HG03135 (cell line): ENCODE results near the gene COL18A1.
"Not testable (repeated sequence)": the region's sequence is repeated elsewhere in the genome, so short reads cannot be mapped to it uniquely, and the experiment has no call there.

Experiments used
- ATAC-seq: cut with Tn5 transposase; IDR thresholded peaks from one replicate; pipeline ENCODE4 v1.9.1; 2021; ENCODE audit warnings: mild to moderate bottlenecking, moderate library complexity; ENCODE audit not compliant: unreplicated experiment

COL18A1 gene

GRCh38 chr21:45550522-45551210 lies 145.7 kb downstream of the COL18A1 start:
- no peak for ATAC-seq

GRCh38 chr21:45551316-45551715 lies 146.4 kb downstream of the COL18A1 start:
- no peak for ATAC-seq

DNA sequence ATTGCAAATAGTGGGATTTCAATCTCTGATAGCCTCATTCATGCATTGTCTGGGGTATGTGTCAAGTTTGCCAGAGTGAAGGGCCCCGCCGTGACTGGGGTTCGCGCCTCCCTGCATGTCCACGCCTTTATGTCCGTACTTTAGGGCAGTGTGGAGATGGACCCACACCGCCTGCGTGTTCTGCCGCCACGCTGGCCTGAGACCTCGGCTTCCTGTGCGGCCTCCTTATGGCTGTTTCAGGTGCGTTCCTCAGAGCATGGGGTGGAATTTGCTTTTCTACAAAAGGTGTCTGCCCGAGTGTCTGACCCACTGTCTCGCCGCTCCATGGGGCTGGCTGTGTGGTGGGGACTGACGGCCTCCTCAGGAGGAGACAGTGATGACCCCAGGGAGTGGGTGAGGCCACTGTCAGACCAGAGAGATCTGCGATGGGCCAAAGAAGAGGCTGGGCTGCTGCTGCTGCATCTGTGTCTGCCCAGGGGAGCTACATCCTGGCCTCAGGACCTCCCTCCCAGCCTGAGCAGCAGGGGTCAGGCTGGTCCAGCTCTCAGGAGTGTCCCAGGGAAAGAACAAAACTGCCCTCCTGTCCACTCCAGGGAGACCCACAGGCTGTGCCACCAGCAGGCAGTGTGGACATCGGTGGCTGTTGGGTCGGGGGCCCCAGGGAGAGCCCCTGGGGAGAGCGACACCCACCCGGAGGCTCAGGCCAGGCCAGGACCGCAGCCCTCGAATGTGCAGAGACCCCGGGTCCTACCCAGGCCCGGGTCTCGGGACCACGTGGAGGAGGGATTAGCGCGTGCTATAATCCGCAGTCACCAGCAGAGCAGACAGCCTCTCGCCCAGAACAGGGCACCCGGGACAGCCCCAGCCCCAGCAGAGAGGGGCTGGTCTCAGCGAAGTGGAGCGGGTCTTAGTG lies 147.1 kb downstream of the COL18A1 start:
- ATAC-seq: no peak

- no peak for ATAC-seq
These were observed 147.9 kb downstream of the COL18A1 start for GRCh38 chr21:45552696-45553391.

DNA sequence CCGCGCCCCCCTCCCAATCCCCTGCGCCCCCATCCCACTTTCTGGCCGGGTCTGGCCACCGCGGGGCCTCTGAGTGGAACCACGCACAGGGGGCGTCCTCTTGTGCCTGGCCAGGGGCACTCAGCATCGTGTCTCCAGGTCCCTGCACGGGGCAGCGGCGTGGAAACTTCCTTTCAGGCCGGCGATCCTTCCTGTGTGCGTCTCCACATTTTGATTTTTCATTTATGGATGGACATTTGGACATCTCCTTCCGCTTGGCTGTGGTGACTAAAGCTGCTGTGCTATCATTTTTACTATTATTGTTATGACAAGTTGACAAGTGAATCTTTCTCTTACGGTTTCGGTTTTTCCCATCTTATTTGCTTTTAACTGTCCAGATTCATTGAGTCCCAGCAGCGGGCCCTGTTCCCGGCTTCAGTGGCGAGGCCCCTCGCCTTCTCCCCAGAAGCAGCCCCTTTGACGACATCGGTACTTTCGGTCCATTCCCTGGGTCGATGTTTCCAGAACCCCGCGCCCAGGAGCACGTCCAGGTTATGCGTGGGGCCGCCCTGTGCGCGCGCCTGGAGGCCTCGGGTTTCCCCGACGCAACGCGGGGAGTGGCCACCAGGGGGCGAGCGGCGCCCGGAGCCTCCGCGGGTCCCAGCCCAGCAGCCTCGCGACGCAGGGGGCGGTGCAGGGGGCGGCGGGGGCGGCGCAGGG lies 149.7 kb downstream of the COL18A1 start:
- peak; percentile 55 for ATAC-seq

DNA sequence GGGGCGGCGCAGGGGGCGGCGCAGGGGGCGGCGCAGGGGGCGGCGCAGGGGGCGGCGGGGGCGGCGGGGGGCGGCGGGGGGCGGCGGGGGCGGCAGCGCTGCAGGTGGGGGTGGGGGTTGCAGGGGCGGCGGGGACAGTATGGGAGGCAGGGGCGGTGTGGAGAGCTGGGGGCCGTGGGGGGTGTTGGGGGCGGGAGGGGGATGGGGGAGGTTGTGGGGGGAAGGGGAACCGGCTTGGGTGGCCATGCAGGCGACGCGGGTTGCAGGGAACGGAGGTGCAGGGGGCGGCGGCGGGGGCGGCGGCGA lies 150.2 kb downstream of the COL18A1 start:
- ATAC-seq: no peak

- ATAC-seq: no peak
These were observed 150.8 kb downstream of the COL18A1 start for GRCh38 chr21:45555557-45556301.

DNA sequence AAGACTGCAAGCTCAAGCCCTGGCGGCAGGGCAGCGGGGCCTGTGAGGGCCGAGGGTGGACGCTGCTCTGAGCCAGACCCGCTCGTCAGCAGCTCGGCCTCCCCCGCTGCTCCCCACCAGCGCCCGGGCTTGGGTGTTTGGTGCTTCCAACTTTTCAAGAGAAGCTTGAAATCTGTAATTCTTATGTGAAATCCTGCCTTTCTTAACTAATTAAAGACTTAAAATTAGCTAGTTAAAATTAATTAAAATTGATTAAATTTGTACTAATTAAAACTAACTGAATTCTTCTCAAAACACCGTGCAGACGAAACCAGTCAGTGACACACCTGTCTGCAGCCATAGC lies 151.3 kb downstream of the COL18A1 start:
- no peak for ATAC-seq

GRCh38 chr21:45556645-45557615 lies 152.0 kb downstream of the COL18A1 start:
- no peak for ATAC-seq

GRCh38 chr21:45557616-45558043 lies 152.7 kb downstream of the COL18A1 start:
- ATAC-seq: no peak

DNA sequence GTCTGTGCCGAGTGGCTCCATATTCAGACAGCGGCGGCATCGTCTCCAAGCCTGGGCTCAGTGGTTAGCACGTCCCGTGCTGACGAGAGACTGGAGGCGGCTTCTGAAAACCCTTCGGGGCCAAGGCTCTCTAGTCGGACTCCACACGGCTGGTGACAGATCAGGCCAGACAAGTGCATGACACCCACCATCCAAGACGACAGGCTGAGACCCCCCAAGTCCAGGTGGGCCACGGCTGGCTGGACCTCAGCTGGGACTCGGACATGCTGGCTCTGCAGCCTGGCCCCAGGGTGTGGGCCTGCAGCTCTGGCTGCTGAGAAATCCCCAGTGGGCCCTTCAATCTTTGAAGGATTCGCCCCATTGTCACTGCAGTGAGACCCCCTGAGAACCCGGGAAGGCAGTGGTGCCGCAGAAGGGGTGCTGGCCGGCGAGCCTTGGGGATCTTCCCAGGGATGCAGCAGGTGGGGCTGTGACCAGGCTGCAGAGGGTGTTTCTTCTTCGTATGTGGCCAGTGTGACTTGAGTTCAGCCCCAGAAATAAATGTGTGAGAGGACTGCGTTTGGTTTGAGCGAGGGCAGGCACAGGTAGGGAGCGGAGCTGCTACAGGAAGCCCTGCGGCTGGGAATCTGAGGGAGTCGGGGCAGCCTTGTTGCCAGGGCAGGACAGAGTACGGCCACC lies 153.2 kb downstream of the COL18A1 start:
- ATAC-seq: no peak

- ATAC-seq: no peak
These were observed 154.5 kb downstream of the COL18A1 start for GRCh38 chr21:45559216-45560105.

- ATAC-seq: no peak
These were observed 155.4 kb downstream of the COL18A1 start for GRCh38 chr21:45560106-45561021.

GRCh38 chr21:45561241-45561640 lies 156.3 kb downstream of the COL18A1 start:
- ATAC-seq: not testable (repeated sequence)

- ATAC-seq: no peak
These were observed 157.4 kb downstream of the COL18A1 start for GRCh38 chr21:45562402-45562801.

GRCh38 chr21:45562965-45563364 lies 158.0 kb downstream of the COL18A1 start:
- ATAC-seq: no peak
